SK-N-MC (cell line): ENCODE measurements around the gene IDUA.
"Not testable (repeated sequence)": the region's sequence is repeated elsewhere in the genome, so short reads cannot be mapped to it uniquely, and the experiment has no call there.

Experiments used
- DNase-seq: peaks from one replicate; pipeline ENCODE4 v3.0.0-alpha.2; 2011; ENCODE audit warnings: low read depth, low spot score
- H3K27ac ChIP-seq: fragments of 200-600 bp; sonication (generic); 2 replicates; pipeline ENCODE4 v1.5.1; 2016; ENCODE audit warnings: mixed run types
- H3K36me3 ChIP-seq: fragments of 200-600 bp; sonication (generic); 2 replicates; pipeline ENCODE4 v1.6.1; 2017; ENCODE audit warnings: antibody characterized with exemption, low read length, mixed read lengths; ENCODE audit not compliant: insufficient read depth
- H3K4me3 ChIP-seq: fragments of 200-600 bp; sonication (generic); 2 replicates; pipeline ENCODE4 v1.5.1; 2016
- H3K9ac ChIP-seq: fragments of 200-600 bp; sonication (generic); 2 replicates; pipeline ENCODE4 v1.8.0; 2017; ENCODE audit warnings: mixed run types, mixed read lengths; ENCODE audit not compliant: insufficient read length
- H3K9me3 ChIP-seq: fragments of 200-600 bp; sonication (generic); 2 replicates; pipeline ENCODE4 v1.6.1; 2017; ENCODE audit warnings: low read depth, mild to moderate bottlenecking, antibody characterized with exemption, low read length, moderate library complexity, mixed read lengths
- EZH2 ChIP-seq: fragments of 200-600 bp; sonication (generic); IDR thresholded peaks from one replicate; pipeline ENCODE4 v1.6.1; 2017; ENCODE audit warnings: antibody characterized with exemption
- FOXP2 ChIP-seq: optimal IDR thresholded peaks from 2 replicates; pipeline ENCODE3; 2011; ENCODE audit warnings: mild to moderate bottlenecking, moderate library complexity; ENCODE audit not compliant: insufficient read depth; ENCODE audit errors: extremely low read length, control extremely low read depth
- POLR2AphosphoS5 ChIP-seq: IDR thresholded peaks from 2 replicates; pipeline ENCODE4 v1.6.1; 2012; ENCODE audit warnings: mild to moderate bottlenecking, low read depth, low read length, borderline replicate concordance

IDUA gene

GRCh38 chr4:1050486-1051213 is 63.8 kb downstream of the IDUA start:
- no peak overlapping the region for H3K4me3 ChIP-seq
- TF ChIP-seq FOXP2 (no peak), EZH2 (no peak), POLR2AphosphoS5 (no peak)
- no peaks in the 10 kb centered on the region for H3K9me3 ChIP-seq
- no peaks in the 10 kb centered on the region for H3K36me3 ChIP-seq
- H3K27ac ChIP-seq, result no peak overlapping the region
- H3K9ac ChIP-seq, result no peak overlapping the region
- no peak for DNase-seq

- Histone ChIP-seq H3K27ac (no peak overlapping the region), H3K9ac (no peak overlapping the region), H3K4me3 (no peak overlapping the region), H3K36me3 (no peaks in the 10 kb centered on the region), H3K9me3 (no peaks in the 10 kb centered on the region)
- TF ChIP-seq POLR2AphosphoS5, result no peak
- TF ChIP-seq FOXP2, result no peak
- no peak for TF ChIP-seq EZH2
- DNase-seq, result no peak
Observed at GRCh38 chr4:1051472-1051871, 64.6 kb downstream of the IDUA start.

GRCh38 chr4:1052231-1052671 is 65.4 kb downstream of the IDUA start:
- TF ChIP-seq POLR2AphosphoS5 (no peak), EZH2 (no peak)
- H3K9me3 ChIP-seq, result no peaks in the 10 kb centered on the region
- DNase-seq, result no peak
- H3K9ac ChIP-seq, result no peak overlapping the region
- H3K4me3 ChIP-seq, result no peak overlapping the region
- H3K36me3 ChIP-seq, result no peaks in the 10 kb centered on the region
- H3K27ac ChIP-seq, result no peak overlapping the region

GRCh38 chr4:1053080-1053661 is 66.3 kb downstream of the IDUA start:
- Histone ChIP-seq H3K9me3 (no peaks in the 10 kb centered on the region), H3K4me3 (peak overlapping the region; percentile 51; the same call in 1 of the 2 replicates), H3K27ac (no peak overlapping the region), H3K36me3 (no peaks in the 10 kb centered on the region), H3K9ac (no peak overlapping the region)
- no peak for DNase-seq
- TF ChIP-seq POLR2AphosphoS5, result no peak
- no peak for TF ChIP-seq FOXP2
- no peak for TF ChIP-seq EZH2

GRCh38 chr4:1053891-1054290 is 67.0 kb downstream of the IDUA start:
- H3K9me3 ChIP-seq, H3K27ac ChIP-seq, H3K36me3 ChIP-seq, H3K9ac ChIP-seq, DNase-seq, H3K4me3 ChIP-seq: not testable (repeated sequence)
